HCT116 (cell line): ENCODE data around the gene ELAVL3. TPM values are rescaled to one million over a fixed set of nuclear protein-coding genes. Genes with fewer than 3 reads are reported as not detected.

Experiments used
- ATAC-seq: fragments of 200-7000 bp; cut with Tn5 transposase; 2 replicates; pipeline ENCODE4 v1.9.1; 2020; ENCODE audit warnings: mild to moderate bottlenecking, moderate library complexity
- BruUV-seq: library from RNA; stranded (reverse); fragments of 400-500 nt; replicated peaks from 2 replicates; lab custom pipeline; 2021; lab: Mats Ljungman, UMichigan
- CTCF ChIA-PET: fragments of 300-600 bp; sonication (Branson Sonifier 250); formaldehyde crosslinking; loops from one replicate; lab custom pipeline; 2021; ENCODE audit warnings: antibody characterized with exemption; lab: Charles Lee
- POLR2A ChIA-PET: fragments of 300-600, 350-600 bp; sonication (Branson Sonifier 250); formaldehyde crosslinking; loops from one replicate; lab custom pipeline; 2021; ENCODE audit warnings: antibody characterized with exemption; lab: Charles Lee
- RAD21 ChIA-PET, 2 experiments: fragments of 300-600 bp; sonication (Branson Sonifier 250); formaldehyde crosslinking; loops; one replicate each; lab custom pipeline; 2023; ENCODE audit warnings: low total read pairs in 2 of 2; ENCODE audit not compliant: uncharacterized antibody in 2 of 2, unreplicated experiment in 2 of 2, low non-redundant PET in 1 of 2; lab: Charles Lee
- DNase-seq: peaks from one replicate; pipeline ENCODE4 v3.0.0-alpha.2; 2010; ENCODE audit warnings: low read depth, low spot score
- H2AFZ ChIP-seq: fragments of 200-600 bp; shearing (Covaris generic), sonication (generic); 2 replicates; pipeline ENCODE4 v1.6.1; 2017; ENCODE audit warnings: low read depth, mixed run types, mixed read lengths, antibody characterized with exemption, low read length; ENCODE audit not compliant: poor library complexity, severe bottlenecking
- H3K27ac ChIP-seq: 2 replicates; pipeline ENCODE4 v1.5.1; 2012; ENCODE audit warnings: low read depth, low read length
- H3K27me3 ChIP-seq: fragments of 200-600 bp; sonication (generic); 2 replicates; pipeline ENCODE4 v1.6.1; 2016; ENCODE audit warnings: mixed run types, low read length, mixed read lengths; ENCODE audit not compliant: insufficient read depth
- H3K36me3 ChIP-seq, 2 experiments: fragments of 200-500 bp in 1 of 2; fragments of 200-600 bp in 1 of 2; sonication (Bioruptor generic) in 1 of 2; sonication (generic) in 1 of 2; 2 replicates each; pipeline versions ENCODE4 v1.5.1 to v1.6.1; 2014 to 2016; ENCODE audit warnings: low read length in 2 of 2, inconsistent platforms in 1 of 2, mixed read lengths in 1 of 2, mixed run types in 1 of 2; ENCODE audit not compliant: insufficient read depth in 2 of 2, control insufficient read depth in 1 of 2
- H3K4me1 ChIP-seq, 2 experiments: fragments of 200-600 bp in 1 of 2; sonication (generic) in 1 of 2; 2 replicates each; pipeline versions ENCODE4 v1.5.1 to v1.6.1; 2012 to 2017; ENCODE audit warnings: low read length in 2 of 2, inconsistent platforms in 1 of 2, mild to moderate bottlenecking in 1 of 2, mixed read lengths in 1 of 2, mixed run types in 1 of 2, moderate library complexity in 1 of 2; ENCODE audit not compliant: insufficient read depth in 2 of 2, control insufficient read depth in 1 of 2
- H3K4me2 ChIP-seq: fragments of 200-600 bp; sonication (generic); 2 replicates; pipeline ENCODE4 v1.6.1; 2017; ENCODE audit warnings: mixed run types, low read length, mixed read lengths
- H3K4me3 ChIP-seq, 2 experiments: fragments of 200-600 bp in 1 of 2; sonication (generic) in 1 of 2; replicated peaks in 1 of 2; 2 replicates each; pipeline ENCODE4 v1.5.1; 2011 to 2016; ENCODE audit warnings: low read length in 2 of 2, control low read depth in 1 of 2, low read depth in 1 of 2, mild to moderate bottlenecking in 1 of 2, mixed read lengths in 1 of 2, mixed run types in 1 of 2
- H3K79me2 ChIP-seq: fragments of 200-600 bp; sonication (generic); 2 replicates; pipeline ENCODE4 v1.6.1; 2017; ENCODE audit warnings: mild to moderate bottlenecking, mixed run types, low read length, moderate library complexity, mixed read lengths; ENCODE audit not compliant: insufficient read depth
- H3K9ac ChIP-seq: fragments of 200-600 bp; sonication (generic); 2 replicates; pipeline ENCODE4 v1.6.1; 2016; ENCODE audit warnings: low read length, mixed read lengths
- H3K9me2 ChIP-seq: fragments of 200-600 bp; sonication (generic), shearing (Covaris generic); 2 replicates; pipeline ENCODE4 v1.6.1; 2017; ENCODE audit warnings: mixed run types, mild to moderate bottlenecking, moderate library complexity; ENCODE audit not compliant: insufficient read depth
- H3K9me3 ChIP-seq, 2 experiments: fragments of 200-500 bp in 1 of 2; fragments of 200-600 bp in 1 of 2; sonication (Bioruptor generic) in 1 of 2; sonication (generic) in 1 of 2; 2 replicates each; pipeline ENCODE4 v1.6.1; 2014 to 2017; ENCODE audit warnings: low read length in 2 of 2, mixed read lengths in 2 of 2, inconsistent platforms in 1 of 2, low read depth in 1 of 2, mild to moderate bottlenecking in 1 of 2, mixed run types in 1 of 2, moderate library complexity in 1 of 2; ENCODE audit not compliant: control insufficient read depth in 1 of 2, insufficient read depth in 1 of 2
- H4K20me1 ChIP-seq: fragments of 200-600 bp; sonication (generic), shearing (Covaris generic); 2 replicates; pipeline ENCODE4 v1.6.1; 2017; ENCODE audit warnings: mixed run types, mild to moderate bottlenecking, moderate library complexity; ENCODE audit not compliant: insufficient read depth
- ATF3 ChIP-seq: IDR thresholded peaks from 2 replicates; pipeline ENCODE4 v1.6.1; 2012
- CBX3 ChIP-seq: IDR thresholded peaks from 2 replicates; pipeline ENCODE4 v1.6.1; 2012; ENCODE audit warnings: low read depth
- ELF1 ChIP-seq: IDR thresholded peaks from 2 replicates; pipeline ENCODE4 v1.6.1; 2012; ENCODE audit warnings: low read depth, borderline replicate concordance
- EZH2 ChIP-seq: fragments of 200-600 bp; sonication (generic); IDR thresholded peaks from 2 replicates; pipeline ENCODE4 v1.6.1; 2017; ENCODE audit warnings: antibody characterized with exemption, mixed run types
- EZH2phosphoT487 ChIP-seq: fragments of 200-600 bp; IDR thresholded peaks from 2 replicates; pipeline ENCODE4 v1.6.1; 2018; ENCODE audit warnings: antibody characterized with exemption, borderline replicate concordance
- FOSL1 ChIP-seq: IDR thresholded peaks from 2 replicates; pipeline ENCODE4 v1.6.1; 2012; ENCODE audit warnings: low read depth
- JUND ChIP-seq: IDR thresholded peaks from 2 replicates; pipeline ENCODE4 v1.6.1; 2012
- POLR2A ChIP-seq: IDR thresholded peaks from 2 replicates; pipeline ENCODE4 v1.7.0; 2011; ENCODE audit warnings: borderline replicate concordance; ENCODE audit not compliant: insufficient read depth, insufficient read length; ENCODE audit errors: extremely low read depth
- POLR2AphosphoS5 ChIP-seq: IDR thresholded peaks from 2 replicates; pipeline ENCODE4 v1.6.1; 2011; ENCODE audit warnings: mild to moderate bottlenecking, low read depth, low read length, moderate library complexity
- RAD21 ChIP-seq: IDR thresholded peaks from 2 replicates; pipeline ENCODE4 v1.6.1; 2012; ENCODE audit warnings: low read depth, mild to moderate bottlenecking
- REST ChIP-seq: IDR thresholded peaks from 2 replicates; pipeline ENCODE4 v1.6.1; 2012; ENCODE audit warnings: low read depth
- SIN3A ChIP-seq: IDR thresholded peaks from 2 replicates; pipeline ENCODE4 v1.6.1; 2012; ENCODE audit warnings: low read depth
- SP1 ChIP-seq: IDR thresholded peaks from 2 replicates; pipeline ENCODE4 v1.6.1; 2012; ENCODE audit warnings: low read depth
- TCF7L2 ChIP-seq: IDR thresholded peaks from 2 replicates; pipeline ENCODE4 v1.7.0; 2011; ENCODE audit warnings: borderline replicate concordance, inconsistent platforms; ENCODE audit not compliant: insufficient read depth, insufficient read length; ENCODE audit errors: extremely low read depth
- YY1 ChIP-seq: IDR thresholded peaks from 2 replicates; pipeline ENCODE4 v1.6.1; 2011; ENCODE audit warnings: low read length, low read depth, moderate library complexity, mild to moderate bottlenecking; ENCODE audit not compliant: insufficient replicate concordance; ENCODE audit errors: extremely low read depth
- intact Hi-C: fragments of 100-400 bp; cut with micrococcal nuclease; formaldehyde crosslinking; loops from 2 replicates; pipeline ENCODE4 v1.10.0; 2022
- total RNA-seq: library from RNA; stranded (reverse); gene quantifications from one replicate; pipeline ENCODE4 v1.2.1, GENCODE V29; 2021; ENCODE audit not compliant: unreplicated experiment
- TF ChIP-seq, protein P1 (sequence below): IDR thresholded peaks from 2 replicates; pipeline ENCODE4 v1.6.1; 2011; ENCODE audit warnings: mild to moderate bottlenecking, low read length, moderate library complexity; ENCODE audit not compliant: insufficient replicate concordance; ENCODE audit errors: extremely low read depth
- TF ChIP-seq, protein P2 (sequence below), 3 experiments: fragments of 200-600 bp in 1 of 3; sonication (generic) in 1 of 3; IDR thresholded peaks in 2 of 3; conservative IDR thresholded peaks in 1 of 3; 2 replicates each; pipeline ENCODE4 v1.5.1; 2012 to 2017; ENCODE audit warnings: low read depth in 2 of 3, low read length in 2 of 3, antibody characterized with exemption in 1 of 3, borderline replicate concordance in 1 of 3, control low read depth in 1 of 3, mild to moderate bottlenecking in 1 of 3, mixed read lengths in 1 of 3, mixed run types in 1 of 3, moderate library complexity in 1 of 3; ENCODE audit not compliant: insufficient read depth in 1 of 3
- TF ChIP-seq, protein P3 (sequence below): IDR thresholded peaks from 2 replicates; pipeline ENCODE4 v1.6.1; 2012

ELAVL3 gene
- total RNA-seq, 1 experiment from 2014 or later = 0.05 TPM

DNA sequence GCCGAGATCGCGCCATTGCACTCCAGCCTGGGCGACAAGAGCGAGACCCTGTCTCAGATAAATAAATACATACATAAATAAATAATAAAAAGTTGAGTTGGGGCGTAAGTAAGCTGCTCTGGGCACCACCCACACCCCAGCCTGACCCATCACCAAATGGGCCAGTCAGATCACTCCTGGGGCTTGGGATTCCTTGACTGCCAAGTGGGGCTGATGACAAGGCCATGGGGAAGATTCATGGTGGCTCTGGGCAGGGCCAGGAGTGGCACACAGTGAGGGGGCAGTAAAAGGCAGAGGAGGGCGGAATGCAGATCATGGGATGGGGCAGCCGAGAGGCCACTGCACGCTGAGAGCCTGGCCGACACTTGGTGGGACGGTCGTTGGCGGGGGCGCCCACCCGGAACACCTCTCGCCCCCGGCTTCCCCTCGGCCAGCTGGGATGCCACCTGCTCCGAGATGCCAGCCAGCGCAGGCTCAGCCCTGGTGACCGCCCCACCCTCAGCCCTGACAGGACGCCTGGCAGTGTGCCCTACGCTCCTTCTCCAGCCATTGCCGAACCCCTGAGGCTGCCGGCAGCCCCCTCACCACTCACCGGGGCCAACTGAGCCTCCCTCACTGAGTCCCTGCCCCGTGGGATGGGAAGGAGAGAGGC, 13.9 kb upstream of the ELAVL3 start:
- ChIA-PET CTCF (no interaction called here), RAD21 (no interaction called here), POLR2A (no interaction called here)
- peaks cover 4 to 15% of the 10 kb centered on the region in 2 experiments for H3K4me1 ChIP-seq
- no peak overlapping the region for H2AFZ ChIP-seq
- no peaks in the 10 kb centered on the region for H3K27me3 ChIP-seq
- no peak overlapping the region for H3K27ac ChIP-seq
- ATAC-seq (no peak), DNase-seq (no peak)
- no peak overlapping the region for H3K4me3 ChIP-seq
- no peaks in the 10 kb centered on the region for H3K79me2 ChIP-seq
- no peak overlapping the region for H3K4me2 ChIP-seq
- no peak overlapping the region for H3K9ac ChIP-seq
- no peak for TF ChIP-seq REST
- TF ChIP-seq JUND = no peak
- TF ChIP-seq CBX3 = no peak
- TF ChIP-seq, protein P1, sequence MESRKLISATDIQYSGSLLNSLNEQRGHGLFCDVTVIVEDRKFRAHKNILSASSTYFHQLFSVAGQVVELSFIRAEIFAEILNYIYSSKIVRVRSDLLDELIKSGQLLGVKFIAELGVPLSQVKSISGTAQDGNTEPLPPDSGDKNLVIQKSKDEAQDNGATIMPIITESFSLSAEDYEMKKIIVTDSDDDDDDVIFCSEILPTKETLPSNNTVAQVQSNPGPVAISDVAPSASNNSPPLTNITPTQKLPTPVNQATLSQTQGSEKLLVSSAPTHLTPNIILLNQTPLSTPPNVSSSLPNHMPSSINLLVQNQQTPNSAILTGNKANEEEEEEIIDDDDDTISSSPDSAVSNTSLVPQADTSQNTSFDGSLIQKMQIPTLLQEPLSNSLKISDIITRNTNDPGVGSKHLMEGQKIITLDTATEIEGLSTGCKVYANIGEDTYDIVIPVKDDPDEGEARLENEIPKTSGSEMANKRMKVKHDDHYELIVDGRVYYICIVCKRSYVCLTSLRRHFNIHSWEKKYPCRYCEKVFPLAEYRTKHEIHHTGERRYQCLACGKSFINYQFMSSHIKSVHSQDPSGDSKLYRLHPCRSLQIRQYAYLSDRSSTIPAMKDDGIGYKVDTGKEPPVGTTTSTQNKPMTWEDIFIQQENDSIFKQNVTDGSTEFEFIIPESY = no peak
- TF ChIP-seq TCF7L2 = no peak
- no peak for TF ChIP-seq EZH2phosphoT487
- TF ChIP-seq ATF3 = no peak
- TF ChIP-seq POLR2AphosphoS5 = no peak
- no peak for TF ChIP-seq SP1
- TF ChIP-seq, protein P2, sequence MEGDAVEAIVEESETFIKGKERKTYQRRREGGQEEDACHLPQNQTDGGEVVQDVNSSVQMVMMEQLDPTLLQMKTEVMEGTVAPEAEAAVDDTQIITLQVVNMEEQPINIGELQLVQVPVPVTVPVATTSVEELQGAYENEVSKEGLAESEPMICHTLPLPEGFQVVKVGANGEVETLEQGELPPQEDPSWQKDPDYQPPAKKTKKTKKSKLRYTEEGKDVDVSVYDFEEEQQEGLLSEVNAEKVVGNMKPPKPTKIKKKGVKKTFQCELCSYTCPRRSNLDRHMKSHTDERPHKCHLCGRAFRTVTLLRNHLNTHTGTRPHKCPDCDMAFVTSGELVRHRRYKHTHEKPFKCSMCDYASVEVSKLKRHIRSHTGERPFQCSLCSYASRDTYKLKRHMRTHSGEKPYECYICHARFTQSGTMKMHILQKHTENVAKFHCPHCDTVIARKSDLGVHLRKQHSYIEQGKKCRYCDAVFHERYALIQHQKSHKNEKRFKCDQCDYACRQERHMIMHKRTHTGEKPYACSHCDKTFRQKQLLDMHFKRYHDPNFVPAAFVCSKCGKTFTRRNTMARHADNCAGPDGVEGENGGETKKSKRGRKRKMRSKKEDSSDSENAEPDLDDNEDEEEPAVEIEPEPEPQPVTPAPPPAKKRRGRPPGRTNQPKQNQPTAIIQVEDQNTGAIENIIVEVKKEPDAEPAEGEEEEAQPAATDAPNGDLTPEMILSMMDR (IDR thresholded peaks at IDR 0.05 in 2 of 3, conservative IDR thresholded peaks at IDR 0.05 in 1 of 3; ENCODE audit: borderline replicate concordance in 1 of 3, insufficient read depth in 1 of 3, low read depth in 2 of 3, low read length in 2 of 3) = no peak
- TF ChIP-seq, protein P3, sequence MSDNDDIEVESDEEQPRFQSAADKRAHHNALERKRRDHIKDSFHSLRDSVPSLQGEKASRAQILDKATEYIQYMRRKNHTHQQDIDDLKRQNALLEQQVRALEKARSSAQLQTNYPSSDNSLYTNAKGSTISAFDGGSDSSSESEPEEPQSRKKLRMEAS = no peak
- no peak for TF ChIP-seq YY1
- TF ChIP-seq RAD21 = no peak
- no peak for TF ChIP-seq ELF1
- no peak for TF ChIP-seq SIN3A
- TF ChIP-seq FOSL1 = no peak
- TF ChIP-seq POLR2A = no peak
- TF ChIP-seq EZH2 = no peak
- peaks cover 0 to 5% of the 10 kb centered on the region in 2 experiments; a peak in 2 of 4 replicates for H3K36me3 ChIP-seq
- H3K9me2 ChIP-seq = no peaks in the 10 kb centered on the region
- no peaks in the 10 kb centered on the region for H3K9me3 ChIP-seq
- no TSS peak for BruUV-seq
- no peaks in the 10 kb centered on the region for H4K20me1 ChIP-seq
- intact Hi-C loops = no loop called here
